Mucosa of rectum (tissue), 2 donors: ENCODE measurements around the gene RANBP3L.
"Not testable (repeated sequence)": the region's sequence is repeated elsewhere in the genome, so short reads cannot be mapped to it uniquely, and the experiment has no call there.

Experiments used
- H3K27ac ChIP-seq, 2 donors: one replicate each; pipeline ENCODE4 v1.7.0; 2013; ENCODE audit warnings: inconsistent platforms in 2 of 2, low read depth in 2 of 2, low read length in 2 of 2
- H3K27me3 ChIP-seq, 2 donors: one replicate each; pipeline ENCODE4 v1.7.0; 2013; ENCODE audit warnings: low read length in 2 of 2; ENCODE audit not compliant: control insufficient read depth in 2 of 2, insufficient read depth in 2 of 2
- H3K36me3 ChIP-seq, 2 donors: one replicate each; pipeline ENCODE4 v1.7.0; 2013; ENCODE audit warnings: low read length in 2 of 2; ENCODE audit not compliant: control insufficient read depth in 2 of 2, insufficient read depth in 2 of 2
- H3K4me1 ChIP-seq, 2 donors: one replicate each; pipeline ENCODE4 v1.7.0; 2013; ENCODE audit warnings: low read length in 2 of 2, mild to moderate bottlenecking in 1 of 2; ENCODE audit not compliant: control insufficient read depth in 2 of 2, insufficient read depth in 2 of 2
- H3K4me3 ChIP-seq, 2 donors: one replicate each; pipeline ENCODE4 v1.7.0; 2013; ENCODE audit warnings: low read length in 2 of 2
- H3K9ac ChIP-seq, 2 donors: one replicate each; pipeline ENCODE4 v1.7.0; 2013; ENCODE audit warnings: low read length in 2 of 2, low read depth in 1 of 2, mild to moderate bottlenecking in 1 of 2
- H3K9me3 ChIP-seq, 2 donors: one replicate each; pipeline ENCODE4 v1.7.0; 2013; ENCODE audit warnings: low read length in 2 of 2; ENCODE audit not compliant: control insufficient read depth in 2 of 2
- donor health status: healthy.
- donor health status: Normal muscosa, but diverticular disease.

The RANBP3L gene

DNA sequence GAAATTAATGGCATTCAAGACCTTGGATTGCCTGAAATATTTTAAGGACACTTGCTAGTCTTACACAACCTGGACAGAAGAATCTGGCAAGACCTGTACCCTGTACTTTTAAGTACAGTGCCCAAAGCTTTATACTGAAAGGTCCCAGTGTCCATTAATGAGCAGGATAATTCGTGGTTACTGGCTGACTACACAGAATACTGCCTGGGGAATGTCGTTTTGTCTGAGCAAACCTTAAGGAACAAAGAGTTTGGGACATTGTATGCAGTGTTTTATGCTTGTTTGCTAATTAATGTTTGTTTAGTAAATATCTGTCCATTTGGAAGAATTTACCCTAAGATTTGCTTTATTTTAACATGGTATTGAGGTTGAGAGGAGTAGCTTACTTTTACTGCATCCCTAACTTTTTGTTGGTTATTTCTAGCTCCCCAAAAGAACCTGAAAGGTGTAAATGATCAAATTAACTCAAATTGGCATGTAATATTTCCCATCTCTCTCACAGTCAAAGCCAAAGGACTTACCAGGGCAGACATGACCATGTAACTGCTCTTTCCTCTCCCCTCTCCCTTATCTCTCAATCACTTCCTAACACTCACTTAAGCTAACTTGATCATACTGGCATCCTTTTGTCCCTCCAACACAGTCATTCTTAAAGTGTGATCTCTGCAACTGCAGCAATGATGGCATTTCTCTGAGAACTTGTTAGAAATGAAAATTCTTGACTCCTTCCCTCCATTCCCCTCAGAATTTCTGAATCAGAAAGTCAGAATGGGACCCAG lies 15.7 kb downstream of the RANBP3L start:
- Histone ChIP-seq H3K36me3 (no peaks in the 10 kb centered on the region), H3K9me3 (no peaks in the 10 kb centered on the region), H3K4me1 (no peaks in the 10 kb centered on the region), H3K4me3 (no peak overlapping the region), H3K27me3 (no peaks in the 10 kb centered on the region), H3K9ac (no peak overlapping the region), H3K27ac (no peak overlapping the region)

DNA sequence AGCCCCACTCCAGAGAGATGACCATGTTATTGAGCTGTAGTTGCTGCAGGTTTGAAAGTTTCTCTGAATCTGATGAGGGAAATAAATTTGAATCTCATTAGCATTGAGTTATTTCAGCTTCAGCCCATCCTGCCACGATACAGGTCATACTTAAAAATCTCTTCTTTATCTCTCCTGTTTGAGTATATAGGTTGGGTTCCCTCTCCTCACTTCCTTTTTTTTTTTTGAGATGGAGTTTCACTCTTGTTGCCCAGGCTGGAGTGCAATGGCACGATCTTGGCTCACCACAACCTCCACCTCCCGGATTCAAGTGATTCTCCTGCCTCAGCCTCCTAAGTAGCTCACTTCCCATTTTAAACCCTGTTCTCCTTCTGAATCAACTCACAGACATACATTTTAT lies 17.9 kb downstream of the RANBP3L start:
- not testable (repeated sequence) for H3K27me3 ChIP-seq, H3K36me3 ChIP-seq, H3K9me3 ChIP-seq, H3K4me1 ChIP-seq, H3K9ac ChIP-seq, H3K27ac ChIP-seq, H3K4me3 ChIP-seq

GRCh38 chr5:36281626-36282025 lies 20.1 kb downstream of the RANBP3L start:
- Histone ChIP-seq H3K9me3 (no peaks in the 10 kb centered on the region), H3K9ac (no peak overlapping the region), H3K27me3 (no peaks in the 10 kb centered on the region), H3K27ac (no peak overlapping the region), H3K36me3 (no peaks in the 10 kb centered on the region), H3K4me1 (no peaks in the 10 kb centered on the region), H3K4me3 (no peak overlapping the region)

- H3K27me3 ChIP-seq: no peaks in the 10 kb centered on the region
- H3K36me3 ChIP-seq: no peaks in the 10 kb centered on the region
- no peak overlapping the region for H3K4me3 ChIP-seq
- H3K27ac ChIP-seq: no peak overlapping the region
- no peaks in the 10 kb centered on the region for H3K9me3 ChIP-seq
- no peaks in the 10 kb centered on the region for H3K4me1 ChIP-seq
- no peak overlapping the region for H3K9ac ChIP-seq
Observed at GRCh38 chr5:36279054-36279698, 22.5 kb downstream of the RANBP3L start.

DNA sequence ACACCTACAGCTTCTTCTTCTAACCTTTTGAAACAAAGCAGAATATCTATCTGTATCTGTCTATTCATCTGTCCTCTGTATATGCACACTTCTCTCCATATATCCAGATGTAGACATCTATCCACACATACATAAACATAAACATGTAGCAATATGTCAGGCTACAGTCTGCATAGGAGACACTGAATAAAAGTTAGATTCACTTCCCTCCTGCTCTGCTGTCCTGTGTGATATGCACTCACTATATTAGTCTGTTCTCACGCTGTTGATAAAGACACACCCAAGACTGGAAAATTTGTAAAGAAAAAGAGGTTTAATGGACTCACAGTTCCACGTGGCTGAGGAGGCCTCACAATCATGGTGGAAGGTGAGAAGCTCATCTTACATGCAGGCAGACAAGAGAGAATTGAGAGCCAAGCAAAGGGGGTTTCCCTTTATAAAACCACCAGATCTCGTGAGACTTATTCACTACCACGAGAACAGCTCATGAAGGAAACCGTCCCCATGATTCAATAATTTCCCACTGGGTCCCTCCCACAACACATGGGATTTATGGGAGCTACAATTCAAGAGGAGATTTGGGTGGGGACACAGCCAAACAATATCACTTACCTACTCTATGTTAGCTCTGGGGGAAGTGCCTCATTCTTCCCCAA lies 24.1 kb downstream of the RANBP3L start:
- Histone ChIP-seq H3K4me3 (no peak overlapping the region), H3K27ac (no peak overlapping the region), H3K9me3 (no peaks in the 10 kb centered on the region), H3K27me3 (no peaks in the 10 kb centered on the region), H3K9ac (no peak overlapping the region), H3K4me1 (no peaks in the 10 kb centered on the region), H3K36me3 (no peaks in the 10 kb centered on the region)

- H3K36me3 ChIP-seq: no peaks in the 10 kb centered on the region
- no peak overlapping the region for H3K27ac ChIP-seq
- no peaks in the 10 kb centered on the region for H3K4me1 ChIP-seq
Observed at GRCh38 chr5:36276864-36277263, 24.8 kb downstream of the RANBP3L start.

DNA sequence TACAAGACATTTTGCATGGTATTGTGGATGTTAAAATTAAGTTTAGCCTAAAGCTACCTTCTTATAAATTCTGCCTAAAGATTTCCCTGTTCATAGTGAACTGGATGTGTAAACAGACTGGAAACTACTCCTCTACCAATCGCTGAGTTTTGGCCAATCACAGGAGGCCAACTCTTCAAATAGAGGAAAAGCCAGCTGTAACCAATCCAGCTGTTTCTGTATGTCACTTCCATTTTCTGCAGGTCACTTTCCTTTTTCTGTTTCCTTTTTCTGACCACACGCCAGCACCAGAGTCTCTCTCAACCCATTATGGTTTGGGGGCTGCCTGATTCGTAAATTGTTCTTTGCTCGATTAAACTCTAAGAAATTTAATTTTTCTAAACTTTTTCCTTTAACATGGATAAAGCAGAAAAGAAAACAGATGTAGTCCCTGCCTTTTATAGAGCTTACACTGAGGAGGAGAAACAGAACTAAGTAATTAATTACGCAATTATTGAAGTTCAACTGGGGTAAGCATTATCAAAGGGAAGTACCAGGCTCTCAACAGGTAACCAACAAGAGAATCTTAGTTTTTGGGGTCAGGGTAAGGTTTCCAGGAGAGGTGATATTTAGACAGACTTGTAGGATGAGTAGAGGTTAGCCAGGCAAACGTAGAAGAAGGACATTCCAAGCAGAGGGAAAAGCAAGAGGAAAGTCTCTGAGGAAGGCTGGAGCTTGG lies 27.7 kb downstream of the RANBP3L start:
- H3K4me1 ChIP-seq: no peaks in the 10 kb centered on the region
- H3K9me3 ChIP-seq: no peaks in the 10 kb centered on the region
- H3K27me3 ChIP-seq: no peaks in the 10 kb centered on the region
- H3K4me3 ChIP-seq: no peak overlapping the region
- no peak overlapping the region for H3K27ac ChIP-seq
- H3K36me3 ChIP-seq: no peaks in the 10 kb centered on the region
- H3K9ac ChIP-seq: no peak overlapping the region

More at GRCh38 chr5:36276864-36277263, 24.8 kb downstream of the RANBP3L start:
- Histone ChIP-seq H3K4me3 (no peak overlapping the region), H3K9ac (no peak overlapping the region), H3K9me3 (no peaks in the 10 kb centered on the region), H3K27me3 (no peaks in the 10 kb centered on the region)

DNA sequence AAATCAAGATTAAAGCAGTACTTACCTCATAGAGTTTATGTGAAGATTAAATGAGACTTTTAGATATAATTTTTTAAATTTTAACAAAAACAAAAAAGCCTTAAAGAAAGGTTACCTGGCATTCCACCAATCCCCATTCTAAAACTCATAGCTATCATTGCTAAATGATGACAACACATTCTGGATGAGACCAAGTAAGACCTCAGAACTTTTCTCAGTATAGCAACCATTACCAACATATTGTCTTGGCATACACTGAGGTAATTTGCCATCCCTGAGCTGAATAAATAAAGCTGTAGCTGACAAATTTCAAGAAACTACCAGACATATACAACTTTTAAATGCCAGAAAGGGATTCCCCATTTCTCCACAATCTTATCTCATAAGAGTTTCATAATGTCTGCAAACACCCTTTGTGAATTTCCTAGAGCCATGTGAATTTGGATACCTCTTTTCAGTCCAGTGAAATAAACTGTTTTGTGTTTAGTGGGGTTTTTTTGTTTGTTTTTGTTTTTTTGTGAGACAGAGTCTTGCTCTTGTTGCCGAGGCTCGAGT lies 29.5 kb downstream of the RANBP3L start:
- H3K9ac ChIP-seq: no peak overlapping the region

DNA sequence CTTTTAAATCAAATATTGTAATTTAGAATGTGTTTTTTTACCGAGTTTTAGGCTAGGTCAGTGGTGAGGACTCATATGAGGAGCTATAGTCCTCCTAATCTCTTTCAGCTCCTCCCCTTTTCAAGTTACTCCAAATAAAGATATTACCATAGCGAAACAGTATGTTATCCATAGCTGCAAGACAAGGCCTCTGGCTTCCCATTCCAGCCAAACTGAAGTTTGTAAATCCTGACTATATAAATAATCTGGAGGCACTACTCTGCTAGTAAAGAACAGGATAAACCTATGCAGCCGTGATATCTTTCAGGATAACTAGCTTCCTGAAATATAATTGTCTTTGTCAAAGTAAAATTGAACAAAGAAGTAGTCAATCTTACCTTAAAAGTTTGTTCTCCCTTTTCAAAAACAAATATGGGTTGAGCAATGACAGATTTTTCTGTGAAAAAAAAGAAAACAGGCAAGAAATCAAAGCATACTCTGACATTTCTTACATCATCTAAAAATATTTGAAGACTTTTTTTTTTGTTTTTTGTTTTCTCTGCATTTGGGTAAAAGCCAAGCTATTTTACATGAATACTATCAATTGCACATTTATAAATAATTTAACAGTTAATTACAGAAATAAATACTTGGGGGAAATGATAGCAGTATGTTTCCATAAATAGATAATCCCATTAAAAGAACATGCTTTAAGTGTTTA lies 30.7 kb downstream of the RANBP3L start:
- no peaks in the 10 kb centered on the region for H3K4me1 ChIP-seq
- no peak overlapping the region for H3K9ac ChIP-seq
- H3K9me3 ChIP-seq: no peaks in the 10 kb centered on the region
- H3K36me3 ChIP-seq: no peaks in the 10 kb centered on the region
- H3K27ac ChIP-seq: no peak overlapping the region
- H3K27me3 ChIP-seq: no peaks in the 10 kb centered on the region
- H3K4me3 ChIP-seq: no peak overlapping the region

More for the DNA sequence above, 29.5 kb downstream of the RANBP3L start:
- H3K4me3 ChIP-seq: no peak overlapping the region
- no peaks in the 10 kb centered on the region for H3K4me1 ChIP-seq
- no peaks in the 10 kb centered on the region for H3K9me3 ChIP-seq
- H3K36me3 ChIP-seq: no peaks in the 10 kb centered on the region
- H3K27me3 ChIP-seq: no peaks in the 10 kb centered on the region
- H3K27ac ChIP-seq: no peak overlapping the region
